ENCODE data around the gene NUB1. TPM values are rescaled to one million over a fixed set of nuclear protein-coding genes. Genes with fewer than 3 reads are reported as not detected.
A peak's percentile ranks its signal among the peaks of the same experiment; 100 is the strongest.

The NUB1 gene
- total and polyA plus RNA-seq, 5 donors from 2014 or later: 51.0 to 65.2 (median 53.8) TPM

GRCh38 chr7:151426904-151427704 lies 85.5 kb downstream of the NUB1 start:
- Histone ChIP-seq H3K36me3 (ENCODE audit: control insufficient read depth, insufficient read depth, low read length) (no peaks in the 10 kb centered on the region), H3K27ac (ENCODE audit: insufficient read depth, low read length, poor library complexity, severe bottlenecking) (no peak overlapping the region), H3K9me3 (ENCODE audit: control insufficient read depth in 2 of 2, low read length in 2 of 2) (no peaks in the 10 kb centered on the region), H3K27me3 (ENCODE audit: control insufficient read depth, insufficient read depth, low read length) (no peaks in the 10 kb centered on the region), H3K4me3 (ENCODE audit: low read depth, low read length) (no peak overlapping the region), H3K4me1 (ENCODE audit: control insufficient read depth, insufficient read depth, low read length, poor library complexity, severe bottlenecking) (peaks cover 44% of the 10 kb centered on the region)
- H3K27me3 Mint-ChIP-seq: peaks cover 9% of the 10 kb centered on the region
- H3K4me1 Mint-ChIP-seq: peaks cover 7 to 43% (median 16%) of the 10 kb centered on the region in 4 donors
- DNase-seq (no peak), ATAC-seq (ENCODE audit: low read depth in 2 of 2) (no peak)
- H3K27ac Mint-ChIP-seq: no peak overlapping the region
- H3K4me3 Mint-ChIP-seq: no peak overlapping the region
- no peaks in the 10 kb centered on the region for H3K9me3 Mint-ChIP-seq
- no peaks in the 10 kb centered on the region for H3K36me3 Mint-ChIP-seq

DNA sequence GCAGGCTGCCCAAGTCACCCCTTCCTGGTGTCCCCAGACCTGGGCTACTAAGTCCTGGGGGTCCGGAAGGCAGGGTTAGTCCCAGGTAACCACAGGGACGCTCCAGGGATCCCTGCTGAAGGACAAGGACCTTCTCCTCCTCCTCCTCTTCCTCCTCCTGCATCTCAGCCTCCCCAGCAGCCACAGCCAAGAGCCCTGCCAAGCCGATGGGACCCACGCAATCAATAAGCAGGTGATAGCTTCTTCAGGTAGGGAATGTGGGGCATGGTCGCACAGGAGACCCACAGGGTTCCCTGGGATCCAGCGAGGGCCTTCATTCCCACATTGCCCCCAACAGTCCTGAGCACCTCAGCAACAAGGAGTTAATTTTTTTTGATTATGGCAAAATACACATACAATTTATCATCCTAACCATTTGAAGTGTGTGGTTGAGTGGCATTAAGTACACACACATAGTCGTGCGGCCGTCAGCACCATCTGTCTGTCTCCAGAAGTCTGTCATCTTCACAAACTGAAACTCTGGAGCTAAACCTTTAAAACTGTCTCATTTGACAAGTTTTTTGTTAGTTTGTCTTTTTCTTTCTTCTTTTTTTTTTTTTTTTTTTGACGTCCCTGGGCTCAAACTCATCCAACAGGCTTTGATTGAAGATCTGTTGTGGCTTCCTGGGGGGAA lies 86.2 kb downstream of the NUB1 start:
- Histone ChIP-seq H3K9me3 (ENCODE audit: control insufficient read depth in 2 of 2, low read length in 2 of 2) (no peaks in the 10 kb centered on the region), H3K4me3 (ENCODE audit: low read depth, low read length) (no peak overlapping the region), H3K4me1 (ENCODE audit: control insufficient read depth, insufficient read depth, low read length, poor library complexity, severe bottlenecking) (peaks cover 51% of the 10 kb centered on the region), H3K27ac (ENCODE audit: insufficient read depth, low read length, poor library complexity, severe bottlenecking) (no peak overlapping the region), H3K27me3 (ENCODE audit: control insufficient read depth, insufficient read depth, low read length) (no peaks in the 10 kb centered on the region), H3K36me3 (ENCODE audit: control insufficient read depth, insufficient read depth, low read length) (no peaks in the 10 kb centered on the region)
- ATAC-seq (ENCODE audit: low read depth in 2 of 2) (no peak), DNase-seq (no peak)
- Mint-ChIP-seq H3K4me1 (peaks cover 7 to 49% (median 19%) of the 10 kb centered on the region in 4 donors), H3K4me3 (peak overlapping the region in 1 of 4 donors; percentile 19), H3K27me3 (peaks cover 4% of the 10 kb centered on the region), H3K9me3 (no peaks in the 10 kb centered on the region), H3K36me3 (no peaks in the 10 kb centered on the region), H3K27ac (peak overlapping the region in 2 of 3 donors; percentile 56 to 62)

Other genes with a start within 250 kb of the NUB1 start
- not detected for gene GBX1, start 174.1 kb upstream of the NUB1 start, total RNA-seq
- gene GBX1, start 174.1 kb upstream of the NUB1 start, polyA plus RNA-seq: not detected
- not detected for gene ASB10, start 154.6 kb upstream of the NUB1 start, total RNA-seq
- gene ASB10, start 154.6 kb upstream of the NUB1 start, polyA plus RNA-seq: not detected
- gene H2BK1, start 131.3 kb upstream of the NUB1 start, total RNA-seq: 3.8 TPM
- not detected for gene H2BK1, start 131.3 kb upstream of the NUB1 start, polyA plus RNA-seq
- 16.3 TPM for gene ABCF2, start 114.6 kb upstream of the NUB1 start, total RNA-seq
- gene ABCF2, start 114.6 kb upstream of the NUB1 start, polyA plus RNA-seq: 10 to 100 TPM; 25.9 to 31.4 (median 29.7) TPM
- 38.8 TPM for gene CHPF2, start 109.3 kb upstream of the NUB1 start, total RNA-seq
- 10 to 100 TPM; 18.8 to 24.8 (median 23.0) TPM for gene CHPF2, start 109.3 kb upstream of the NUB1 start, polyA plus RNA-seq
- 4.7 TPM for gene SMARCD3, start 93.1 kb upstream of the NUB1 start, total RNA-seq
- 1 to 10 TPM; 1.5 to 4.4 (median 2.1) TPM for gene SMARCD3, start 93.1 kb upstream of the NUB1 start, polyA plus RNA-seq
- 4.8 TPM for gene WDR86, start 68.2 kb downstream of the NUB1 start, total RNA-seq
- under 1 TPM in 3 of 4 donors, not detected in 1; 0.15 to 0.71 (median 0.31) TPM for gene WDR86, start 68.2 kb downstream of the NUB1 start, polyA plus RNA-seq
- gene CRYGN, start 98.3 kb downstream of the NUB1 start, total RNA-seq: 0.39 TPM
- gene CRYGN, start 98.3 kb downstream of the NUB1 start, polyA plus RNA-seq: under 1 TPM in 3 of 4 donors, not detected in 1; 0.30 to 0.39 (median 0.38) TPM
- gene RHEB, start 178.1 kb downstream of the NUB1 start, total RNA-seq: 51.3 TPM
- gene RHEB, start 178.1 kb downstream of the NUB1 start, polyA plus RNA-seq: 10 to 100 TPM; 64.8 to 72.6 (median 67.4) TPM